GM21619 (cell line): ENCODE results near the gene CHSY3.
A peak's percentile ranks its signal among the peaks of the same experiment; 100 is the strongest.

Experiments
- ATAC-seq: cut with Tn5 transposase; IDR thresholded peaks from one replicate; pipeline ENCODE4 v1.9.1; 2021; ENCODE audit not compliant: unreplicated experiment

CHSY3 gene

GRCh38 chr5:129904102-129904666, at the start of gene CHSY3:
Gene CHSY3 (plus strand): TSS chr5:129904465.
- ATAC-seq, result peak; percentile 64

GRCh38 chr5:129856325-129856724, 47.9 kb upstream of the CHSY3 start:
- ATAC-seq, result no peak

- ATAC-seq, result no peak
Measured at GRCh38 chr5:129857116-129857515, 47.1 kb upstream of the CHSY3 start.

GRCh38 chr5:129858131-129858675, 46.1 kb upstream of the CHSY3 start:
- ATAC-seq, result no peak

GRCh38 chr5:129884322-129884721, 19.9 kb upstream of the CHSY3 start:
- ATAC-seq, result no peak

GRCh38 chr5:129899454-129899853, 4.8 kb upstream of the CHSY3 start:
- ATAC-seq, result no peak

- no peak for ATAC-seq
Measured at GRCh38 chr5:129902816-129903215, 1.4 kb upstream of the CHSY3 start.

- ATAC-seq, result no peak
Measured at GRCh38 chr5:129903466-129904101, 681 bp upstream of the CHSY3 start.

- peak; percentile 6 for ATAC-seq
Measured at GRCh38 chr5:129904667-129905472, 605 bp downstream of the CHSY3 start.

GRCh38 chr5:129905473-129906176, 1.4 kb downstream of the CHSY3 start:
- ATAC-seq, result no peak

GRCh38 chr5:129906177-129906887, 2.1 kb downstream of the CHSY3 start:
- no peak for ATAC-seq

- peak; percentile 46 for ATAC-seq
Measured at GRCh38 chr5:129909225-129909624, 5.0 kb downstream of the CHSY3 start.

- no peak for ATAC-seq
Measured at GRCh38 chr5:129912601-129913255, 8.5 kb downstream of the CHSY3 start.

- ATAC-seq, result no peak
Measured at GRCh38 chr5:129915415-129915814, 11.2 kb downstream of the CHSY3 start.

GRCh38 chr5:129917224-129917623, 13.0 kb downstream of the CHSY3 start:
- no peak for ATAC-seq

GRCh38 chr5:129921204-129921603, 16.9 kb downstream of the CHSY3 start:
- ATAC-seq, result no peak

- ATAC-seq, result no peak
Measured at GRCh38 chr5:129930221-129930620, 26.0 kb downstream of the CHSY3 start.

GRCh38 chr5:129935626-129936025, 31.4 kb downstream of the CHSY3 start:
- ATAC-seq, result no peak

- ATAC-seq, result no peak
Measured at GRCh38 chr5:129938077-129938476, 33.8 kb downstream of the CHSY3 start.

- no peak for ATAC-seq
Measured at GRCh38 chr5:129943936-129944335, 39.7 kb downstream of the CHSY3 start.
